Kidney glomerular epithelial cell (primary cell): ENCODE results near the gene NOS1AP.

ENCODE experiments used
- DNase-seq: peaks from one replicate; lab custom pipeline; 2025; lab: John Stamatoyannopoulos, UW

The NOS1AP gene

GRCh38 chr1:162089748-162090147 is 20.3 kb downstream of the NOS1AP start:
- DNase-seq: no peak

- DNase-seq: no peak
Measured at GRCh38 chr1:162090378-162090777, 20.9 kb downstream of the NOS1AP start.

- no peak for DNase-seq
Measured at GRCh38 chr1:162091681-162092524, 22.4 kb downstream of the NOS1AP start.

GRCh38 chr1:162093095-162093494 is 23.6 kb downstream of the NOS1AP start:
- no peak for DNase-seq

- no peak for DNase-seq
Measured at GRCh38 chr1:162094271-162094670, 24.8 kb downstream of the NOS1AP start.

- no peak for DNase-seq
Measured at GRCh38 chr1:162094723-162095122, 25.2 kb downstream of the NOS1AP start.

- DNase-seq: no peak
Measured at GRCh38 chr1:162107911-162108310, 38.4 kb downstream of the NOS1AP start.

GRCh38 chr1:162108426-162108825 is 38.9 kb downstream of the NOS1AP start:
- DNase-seq: no peak

GRCh38 chr1:162110910-162111309 is 41.4 kb downstream of the NOS1AP start:
- no peak for DNase-seq

GRCh38 chr1:162111572-162111971 is 42.1 kb downstream of the NOS1AP start:
- DNase-seq: no peak

- no peak for DNase-seq
Measured at GRCh38 chr1:162113419-162113818, 43.9 kb downstream of the NOS1AP start.

GRCh38 chr1:162117039-162117774 is 47.7 kb downstream of the NOS1AP start:
- no peak for DNase-seq

- no peak for DNase-seq
Measured at GRCh38 chr1:162118063-162118462, 48.6 kb downstream of the NOS1AP start.

- no peak for DNase-seq
Measured at GRCh38 chr1:162128693-162129356, 59.3 kb downstream of the NOS1AP start.

- DNase-seq: no peak
Measured at GRCh38 chr1:162130308-162130707, 60.8 kb downstream of the NOS1AP start.

- no peak for DNase-seq
Measured at GRCh38 chr1:162131400-162132321, 62.2 kb downstream of the NOS1AP start.

GRCh38 chr1:162133566-162133965 is 64.1 kb downstream of the NOS1AP start:
- no peak for DNase-seq

GRCh38 chr1:162134646-162135045 is 65.2 kb downstream of the NOS1AP start:
- DNase-seq: no peak

- no peak for DNase-seq
Measured at GRCh38 chr1:162135271-162135775, 65.8 kb downstream of the NOS1AP start.

- peak; percentile 77 for DNase-seq
Measured at GRCh38 chr1:162136760-162137159, 67.3 kb downstream of the NOS1AP start.

- no peak for DNase-seq
Measured at GRCh38 chr1:162137179-162137960, 67.9 kb downstream of the NOS1AP start.
